LHCN-M2 (cell line): Measurements from ENCODE around the gene MRPL16. TPM values are rescaled to one million over a fixed set of nuclear protein-coding genes. Genes with fewer than 3 reads are reported as not detected.
"Not testable (repeated sequence)": the region's sequence is repeated elsewhere in the genome, so short reads cannot be mapped to it uniquely, and the experiment has no call there.

Experiments used
- DNase-seq: peaks from one replicate; pipeline ENCODE4 v3.0.0-alpha.2; 2012; ENCODE audit warnings: low read depth
- total RNA-seq: library from RNA; depleted of rRNA; stranded (reverse); fragments of >200 nt; gene quantifications from 2 replicates; pipeline ENCODE4 v1.2.3, GENCODE V29; 2014

MRPL16 gene
- total RNA-seq, 1 experiment from 2014 or later = 48.0 TPM

- no peak for DNase-seq
These were observed 1.6 kb upstream of the MRPL16 start for GRCh38 chr11:59812220-59812619.

- DNase-seq = no peak
These were observed 307 bp upstream of the MRPL16 start for GRCh38 chr11:59810911-59811259.

- DNase-seq = no peak
These were observed 3.4 kb downstream of the MRPL16 start for GRCh38 chr11:59807047-59807610.

- no peak for DNase-seq
These were observed 6.5 kb downstream of the MRPL16 start for GRCh38 chr11:59804061-59804460.

GRCh38 chr11:59802639-59803176, 7.9 kb downstream of the MRPL16 start:
- DNase-seq = peak; percentile 41

GRCh38 chr11:59801981-59802638, 8.5 kb downstream of the MRPL16 start:
- DNase-seq = peak; percentile 29

GRCh38 chr11:59801160-59801706, 9.3 kb downstream of the MRPL16 start:
- DNase-seq = no peak

GRCh38 chr11:59800390-59801025, 10.1 kb downstream of the MRPL16 start:
- DNase-seq = no peak

GRCh38 chr11:59794417-59794816, 16.2 kb downstream of the MRPL16 start:
- DNase-seq = no peak

- DNase-seq = no peak
These were observed 18.1 kb downstream of the MRPL16 start for GRCh38 chr11:59792507-59792906.

GRCh38 chr11:59791639-59792038, 18.9 kb downstream of the MRPL16 start:
- DNase-seq = no peak

GRCh38 chr11:59787816-59788215, 22.8 kb downstream of the MRPL16 start:
- peak; percentile 17 for DNase-seq

GRCh38 chr11:59787255-59787588, 23.4 kb downstream of the MRPL16 start:
- no peak for DNase-seq

- DNase-seq = no peak
These were observed 24.8 kb downstream of the MRPL16 start for GRCh38 chr11:59785818-59786217.

- DNase-seq = not testable (repeated sequence)
These were observed 26.1 kb downstream of the MRPL16 start for GRCh38 chr11:59784441-59784840.

- no peak for DNase-seq
These were observed 26.9 kb downstream of the MRPL16 start for GRCh38 chr11:59783632-59784090.

GRCh38 chr11:59782080-59782479, 28.5 kb downstream of the MRPL16 start:
- no peak for DNase-seq

GRCh38 chr11:59779487-59779886, 31.1 kb downstream of the MRPL16 start:
- no peak for DNase-seq

GRCh38 chr11:59778122-59778521, 32.5 kb downstream of the MRPL16 start:
- DNase-seq = no peak

GRCh38 chr11:59777104-59777503, 33.5 kb downstream of the MRPL16 start:
- no peak for DNase-seq

GRCh38 chr11:59776210-59777066, 34.1 kb downstream of the MRPL16 start:
- DNase-seq = peak; percentile 33

- no peak for DNase-seq
These were observed 37.5 kb downstream of the MRPL16 start for GRCh38 chr11:59773083-59773440.
